Measurements from ENCODE around the gene SH3GL2.

The SH3GL2 gene

GRCh38 chr9:17578911-17579793, at the start of gene SH3GL2:
Gene SH3GL2, plus strand, starts transcription at chr9:17579066.
- no peak for DNase-seq (ENCODE audit: low spot score)

GRCh38 chr9:17531642-17532254, 47.1 kb upstream of the SH3GL2 start:
- peak; percentile 3 for DNase-seq (ENCODE audit: low spot score)

GRCh38 chr9:17532461-17532860, 46.4 kb upstream of the SH3GL2 start:
- DNase-seq (ENCODE audit: low spot score): no peak

- DNase-seq (ENCODE audit: low spot score): no peak
Observed at GRCh38 chr9:17535176-17535575, 43.7 kb upstream of the SH3GL2 start.

- DNase-seq (ENCODE audit: low spot score): no peak
Observed at GRCh38 chr9:17536027-17536426, 42.8 kb upstream of the SH3GL2 start.

GRCh38 chr9:17551023-17551422, 27.8 kb upstream of the SH3GL2 start:
- no peak for DNase-seq (ENCODE audit: low spot score)

- no peak for DNase-seq (ENCODE audit: low spot score)
Observed at GRCh38 chr9:17555362-17556054, 23.4 kb upstream of the SH3GL2 start.

GRCh38 chr9:17556255-17556654, 22.6 kb upstream of the SH3GL2 start:
- DNase-seq (ENCODE audit: low spot score): no peak

GRCh38 chr9:17556935-17557334, 21.9 kb upstream of the SH3GL2 start:
- no peak for DNase-seq (ENCODE audit: low spot score)

GRCh38 chr9:17571825-17572224, 7.0 kb upstream of the SH3GL2 start:
- DNase-seq (ENCODE audit: low spot score): no peak

- no peak for DNase-seq (ENCODE audit: low spot score)
Observed at GRCh38 chr9:17574342-17574741, 4.5 kb upstream of the SH3GL2 start.

- DNase-seq (ENCODE audit: low spot score): no peak
Observed at GRCh38 chr9:17578577-17578910, 322 bp upstream of the SH3GL2 start.

GRCh38 chr9:17580119-17580518, 1.3 kb downstream of the SH3GL2 start:
- no peak for DNase-seq (ENCODE audit: low spot score)

- no peak for DNase-seq (ENCODE audit: low spot score)
Observed at GRCh38 chr9:17587113-17587512, 8.2 kb downstream of the SH3GL2 start.

- no peak for DNase-seq (ENCODE audit: low spot score)
Observed at GRCh38 chr9:17588395-17588794, 9.5 kb downstream of the SH3GL2 start.

GRCh38 chr9:17588941-17589340, 10.1 kb downstream of the SH3GL2 start:
- no peak for DNase-seq (ENCODE audit: low spot score)

- no peak for DNase-seq (ENCODE audit: low spot score)
Observed at GRCh38 chr9:17589771-17590170, 10.9 kb downstream of the SH3GL2 start.

GRCh38 chr9:17594961-17595360, 16.1 kb downstream of the SH3GL2 start:
- DNase-seq (ENCODE audit: low spot score): no peak

- DNase-seq (ENCODE audit: low spot score): no peak
Observed at GRCh38 chr9:17597977-17598376, 19.1 kb downstream of the SH3GL2 start.

- DNase-seq (ENCODE audit: low spot score): no peak
Observed at GRCh38 chr9:17600962-17601593, 22.2 kb downstream of the SH3GL2 start.

GRCh38 chr9:17604556-17604955, 25.7 kb downstream of the SH3GL2 start:
- no peak for DNase-seq (ENCODE audit: low spot score)

- no peak for DNase-seq (ENCODE audit: low spot score)
Observed at GRCh38 chr9:17609312-17610005, 30.6 kb downstream of the SH3GL2 start.

Measured in hematopoietic multipotent progenitor cell treated with erythropoietin and hydrocortisone succinate and interleukin-3 and kit ligand, for 15 days (in vitro differentiated cells).